Erythroblast (primary cell): ENCODE results near the gene RALGAPA1.

Experiments used
- GATA1 ChIP-seq: IDR thresholded peaks from 2 replicates; pipeline ENCODE4 v1.6.1; 2011; ENCODE audit warnings: low read depth, mild to moderate bottlenecking, control low read depth, low read length, moderate library complexity
- POLR2A ChIP-seq: IDR thresholded peaks from 2 replicates; pipeline ENCODE4 v1.6.1; 2011; ENCODE audit warnings: mild to moderate bottlenecking, low read length

GRCh38 chr14:35535483-35536112 is 273.5 kb downstream of the RALGAPA1 start:
- no peak for TF ChIP-seq POLR2A
- no peak for TF ChIP-seq GATA1
